ENCODE data around the gene POLR2C. TPM values are rescaled to one million over a fixed set of nuclear protein-coding genes. Genes with fewer than 3 reads are reported as not detected.

Gene POLR2C
- polyA plus RNA-seq, 4 donors = 85.0 to 88.9 (median 86.3) TPM

DNA sequence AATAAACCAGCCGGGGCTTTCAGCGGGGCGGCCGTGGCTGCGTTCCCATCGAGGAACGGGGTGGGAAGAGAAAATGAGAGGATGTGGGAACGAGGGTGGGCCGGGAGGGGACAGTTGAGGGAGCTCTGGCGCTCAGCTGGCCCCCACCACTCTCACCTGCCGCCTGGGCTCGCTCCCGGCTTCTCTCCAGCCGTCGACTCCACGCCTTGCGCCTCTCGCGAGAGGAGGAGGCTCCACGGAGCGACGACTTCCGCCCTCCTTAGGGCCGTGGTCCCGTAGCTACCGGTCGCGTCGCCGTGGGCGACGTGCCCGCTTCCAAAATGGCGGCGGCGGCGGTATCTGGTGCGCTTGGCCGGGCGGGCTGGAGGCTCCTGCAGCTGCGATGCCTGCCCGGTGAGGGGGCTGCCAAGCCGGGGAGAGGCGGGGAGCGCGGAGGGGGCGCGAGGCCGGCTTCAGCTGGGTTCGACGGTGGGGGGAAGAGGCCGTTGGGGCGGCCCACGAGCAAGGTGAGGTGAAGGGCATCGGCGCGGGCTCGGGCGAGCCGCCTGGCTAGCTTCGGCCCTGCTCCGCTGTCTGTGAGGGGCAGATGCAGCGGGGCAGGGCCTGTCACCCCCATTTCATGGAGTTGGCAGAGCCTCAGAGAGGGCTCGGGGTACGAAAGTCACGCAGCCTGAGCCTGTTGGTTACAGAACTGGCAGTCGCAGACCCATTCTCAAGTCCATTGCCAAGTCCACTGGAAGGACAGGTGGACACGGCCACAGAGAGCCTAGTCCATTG lies 15.1 kb upstream of the POLR2C start, which contains the start of the genes CIAPIN1 and COQ9:
TSS of gene CIAPIN1 (minus strand) at position 200 of the 777 bp plus-strand sequence. CDS start 6,457 bp downstream, outside the sequence.
TSS of gene COQ9 (plus strand) at position 294 of the 777 bp plus-strand sequence. CDS start at position 321, 27 bp downstream.
- DNase-seq (ENCODE audit: low read depth in 4 of 4, low spot score in 2 of 4) = peak; percentile 75 to 92 (median 86)

GRCh38 chr16:57452021-57452420 lies 10.5 kb upstream of the POLR2C start:
- DNase-seq (ENCODE audit: low read depth in 4 of 4, low spot score in 2 of 4) = no peak

- DNase-seq (ENCODE audit: low read depth in 4 of 4, low spot score in 2 of 4) = no peak
Observed at GRCh38 chr16:57462978-57463362, 491 bp downstream of the POLR2C start.

DNA sequence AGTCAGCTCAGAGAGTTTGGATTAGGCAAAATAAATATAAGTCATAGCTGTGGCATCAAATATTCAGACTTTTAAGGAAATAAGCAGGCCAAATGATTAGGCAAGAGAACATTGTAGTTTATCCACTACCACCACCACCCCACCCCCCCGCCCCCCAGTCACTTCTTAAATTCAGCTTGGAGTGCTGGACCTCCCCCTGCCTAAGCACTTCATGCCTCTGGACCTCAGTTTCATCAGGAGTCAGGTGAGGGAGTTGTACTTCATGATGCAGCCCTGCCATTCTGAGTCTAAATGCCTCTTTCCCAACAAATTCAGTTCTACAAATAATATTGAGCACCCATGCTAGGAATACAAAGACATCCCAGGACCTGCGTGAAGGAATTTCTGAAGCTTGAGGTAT lies 2.0 kb downstream of the POLR2C start:
- no peak for DNase-seq (ENCODE audit: low read depth in 4 of 4, low spot score in 2 of 4)

DNA sequence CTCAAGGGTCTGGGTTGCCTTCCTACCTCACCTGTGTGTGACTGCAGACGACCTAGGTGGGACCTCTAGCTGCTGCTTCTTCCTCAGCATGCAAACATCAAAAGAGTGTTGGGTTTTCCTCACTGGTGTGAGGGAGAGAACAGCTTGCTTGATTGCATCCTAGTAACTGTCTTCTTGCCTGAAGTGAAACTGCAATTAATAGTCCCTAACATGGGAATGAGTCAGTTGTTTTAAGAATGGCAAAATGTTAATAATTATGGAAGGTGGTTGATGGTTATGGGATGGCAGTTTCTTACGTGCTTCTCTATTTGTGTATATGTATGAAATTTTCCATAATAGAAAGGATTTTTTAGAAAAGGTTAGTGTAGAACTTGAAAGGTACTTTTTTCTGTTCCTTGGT lies 5.9 kb downstream of the POLR2C start:
- no peak for DNase-seq (ENCODE audit: low read depth in 4 of 4, low spot score in 2 of 4)

GRCh38 chr16:57469046-57469445 lies 6.6 kb downstream of the POLR2C start:
- no peak for DNase-seq (ENCODE audit: low read depth in 4 of 4, low spot score in 2 of 4)

DNA sequence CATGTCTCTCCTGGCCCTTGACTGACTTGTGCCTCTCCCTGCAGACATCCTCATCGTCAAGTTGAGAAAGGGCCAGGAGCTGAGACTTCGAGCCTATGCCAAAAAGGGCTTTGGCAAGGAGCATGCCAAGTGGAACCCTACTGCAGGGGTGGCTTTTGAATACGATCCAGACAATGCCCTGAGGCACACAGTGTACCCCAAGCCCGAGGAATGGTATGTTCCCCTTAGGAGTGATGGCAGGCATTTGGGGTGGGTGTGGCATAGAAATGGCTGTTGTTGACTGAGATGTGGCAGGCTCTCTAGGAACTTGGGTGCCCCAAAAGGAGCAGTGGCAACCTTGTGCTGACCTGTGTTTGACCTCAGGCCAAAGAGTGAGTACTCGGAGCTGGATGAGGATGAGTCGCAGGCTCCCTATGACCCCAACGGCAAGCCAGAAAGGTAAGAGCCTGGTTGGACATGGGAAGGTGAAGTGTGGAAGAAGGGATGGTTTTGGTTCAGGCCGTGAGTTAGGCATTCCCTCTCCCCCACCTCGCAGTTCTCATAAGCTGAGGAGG lies 7.5 kb downstream of the POLR2C start:
- DNase-seq (ENCODE audit: low read depth in 4 of 4, low spot score in 2 of 4) = no peak

DNA sequence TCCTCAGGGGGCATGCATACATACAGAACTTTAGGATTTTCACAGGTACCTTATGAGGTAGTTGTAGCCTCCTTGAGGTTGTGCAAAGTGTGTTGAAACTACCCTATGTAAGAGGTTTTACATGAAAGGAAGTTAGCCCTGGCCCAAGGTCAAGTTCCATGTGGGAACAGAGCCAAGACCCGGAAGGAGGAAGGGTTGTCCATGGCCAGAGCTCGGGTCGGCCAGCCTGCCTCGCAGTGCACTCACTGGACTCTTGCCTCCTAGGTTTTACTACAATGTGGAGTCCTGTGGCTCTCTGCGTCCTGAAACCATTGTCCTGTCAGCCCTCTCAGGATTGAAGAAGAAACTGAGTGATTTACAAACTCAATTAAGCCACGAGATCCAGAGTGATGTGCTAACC lies 8.2 kb downstream of the POLR2C start:
- DNase-seq (ENCODE audit: low read depth in 4 of 4, low spot score in 2 of 4) = no peak

DNA sequence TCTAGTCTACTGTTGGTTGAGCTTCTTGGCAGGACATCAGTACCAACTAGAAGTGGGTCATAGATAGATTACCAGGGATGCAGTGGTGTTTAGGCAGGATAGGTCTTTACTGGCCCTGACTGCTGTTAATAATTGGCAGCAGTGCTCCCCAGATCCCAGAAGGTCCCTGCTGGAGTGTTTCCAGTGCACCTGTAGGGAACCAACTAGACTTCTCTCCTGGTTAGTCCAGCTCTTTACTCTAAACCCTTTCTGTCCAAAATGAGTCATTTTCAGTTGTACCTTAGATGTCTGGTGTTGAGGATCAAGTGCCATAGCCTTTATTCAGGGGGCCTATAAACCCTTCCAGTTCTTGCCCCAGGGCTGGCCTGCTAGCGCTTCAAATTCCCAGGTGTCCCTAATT lies 8.7 kb downstream of the POLR2C start:
- no peak for DNase-seq (ENCODE audit: low read depth in 4 of 4, low spot score in 2 of 4)

GRCh38 chr16:57471852-57472664 lies 9.6 kb downstream of the POLR2C start:
- DNase-seq (ENCODE audit: low read depth in 4 of 4, low spot score in 2 of 4) = no peak

DNA sequence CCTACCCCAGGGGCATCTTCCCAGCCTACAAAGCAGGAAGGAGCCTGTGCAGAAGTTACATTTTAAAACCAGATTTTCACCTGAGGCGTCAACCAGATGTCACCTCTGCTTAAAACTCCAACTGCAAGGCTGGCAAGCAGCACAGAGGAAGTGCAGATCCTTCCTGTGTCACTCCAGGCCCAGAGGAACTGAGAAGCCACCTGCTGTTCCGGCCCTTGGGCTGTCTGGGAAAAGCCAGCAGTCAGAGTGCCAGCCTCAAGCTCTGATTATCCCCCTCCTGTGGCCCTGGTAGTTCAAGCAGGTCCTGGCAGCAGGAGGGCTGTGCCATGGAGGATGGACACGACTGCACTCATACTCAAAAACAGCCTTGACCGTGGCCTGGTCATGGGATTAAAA lies 10.2 kb downstream of the POLR2C start:
- no peak for DNase-seq (ENCODE audit: low read depth in 4 of 4, low spot score in 2 of 4)

DNA sequence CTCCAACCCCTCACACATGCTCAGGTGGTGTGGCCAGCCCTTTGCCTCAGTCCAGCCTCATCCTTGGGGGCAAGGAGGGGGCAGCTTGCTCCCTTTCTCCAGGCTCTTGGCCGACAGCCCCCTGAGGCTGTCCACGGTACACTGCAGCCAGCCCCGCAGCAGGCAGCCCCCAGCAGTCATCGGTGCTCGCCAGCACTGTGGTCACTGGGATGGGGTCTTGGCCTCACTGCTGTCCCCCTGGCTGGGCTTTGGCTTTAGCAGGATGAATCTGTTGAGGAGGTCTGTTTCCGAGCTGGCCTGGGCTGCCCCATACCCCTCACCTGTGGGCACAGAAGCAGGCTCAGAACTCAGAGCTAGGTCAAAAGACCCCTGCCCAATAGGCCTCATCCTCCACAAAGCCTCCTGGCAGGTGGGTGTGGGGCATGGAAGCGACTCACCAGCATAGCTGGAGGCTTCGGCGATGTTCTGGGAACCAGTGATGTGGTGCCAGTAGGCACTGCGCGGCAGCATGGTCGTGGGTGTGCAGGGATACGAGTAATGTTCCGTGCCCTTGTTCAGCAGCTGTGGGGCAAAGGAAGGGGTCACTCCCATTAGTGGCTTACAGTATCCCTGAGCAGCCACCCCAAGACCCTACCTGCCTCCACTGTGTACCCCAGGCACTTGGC lies 10.8 kb downstream of the POLR2C start:
- DNase-seq (ENCODE audit: low read depth in 4 of 4, low spot score in 2 of 4) = no peak

DNA sequence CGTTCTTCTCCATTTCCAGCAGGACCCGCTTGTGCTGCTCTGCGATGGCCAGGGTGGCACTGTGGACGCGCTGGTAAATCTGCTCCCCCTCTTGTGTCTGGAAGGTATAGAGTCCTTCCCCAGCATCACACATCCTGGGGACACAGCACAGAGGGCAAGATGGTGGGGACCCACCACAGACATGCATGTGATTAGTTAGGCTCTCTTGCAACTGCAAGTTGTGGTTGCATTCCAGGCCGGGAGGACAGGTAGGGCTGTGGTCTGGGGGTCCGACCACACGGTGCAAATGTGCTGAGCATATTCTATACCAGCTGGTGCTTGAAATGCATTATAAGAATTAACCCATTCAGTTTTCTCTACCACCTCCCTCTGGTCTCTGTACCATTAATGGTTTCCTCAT lies 11.4 kb downstream of the POLR2C start:
- no peak for DNase-seq (ENCODE audit: low read depth in 4 of 4, low spot score in 2 of 4)

GRCh38 chr16:57474671-57475661 lies 12.5 kb downstream of the POLR2C start:
- no peak for DNase-seq (ENCODE audit: low read depth in 4 of 4, low spot score in 2 of 4)

GRCh38 chr16:57475711-57476339 lies 13.3 kb downstream of the POLR2C start:
- DNase-seq (ENCODE audit: low read depth in 4 of 4, low spot score in 2 of 4) = no peak

- DNase-seq (ENCODE audit: low read depth in 4 of 4, low spot score in 2 of 4) = no peak
Observed at GRCh38 chr16:57476546-57477410, 14.3 kb downstream of the POLR2C start.

DNA sequence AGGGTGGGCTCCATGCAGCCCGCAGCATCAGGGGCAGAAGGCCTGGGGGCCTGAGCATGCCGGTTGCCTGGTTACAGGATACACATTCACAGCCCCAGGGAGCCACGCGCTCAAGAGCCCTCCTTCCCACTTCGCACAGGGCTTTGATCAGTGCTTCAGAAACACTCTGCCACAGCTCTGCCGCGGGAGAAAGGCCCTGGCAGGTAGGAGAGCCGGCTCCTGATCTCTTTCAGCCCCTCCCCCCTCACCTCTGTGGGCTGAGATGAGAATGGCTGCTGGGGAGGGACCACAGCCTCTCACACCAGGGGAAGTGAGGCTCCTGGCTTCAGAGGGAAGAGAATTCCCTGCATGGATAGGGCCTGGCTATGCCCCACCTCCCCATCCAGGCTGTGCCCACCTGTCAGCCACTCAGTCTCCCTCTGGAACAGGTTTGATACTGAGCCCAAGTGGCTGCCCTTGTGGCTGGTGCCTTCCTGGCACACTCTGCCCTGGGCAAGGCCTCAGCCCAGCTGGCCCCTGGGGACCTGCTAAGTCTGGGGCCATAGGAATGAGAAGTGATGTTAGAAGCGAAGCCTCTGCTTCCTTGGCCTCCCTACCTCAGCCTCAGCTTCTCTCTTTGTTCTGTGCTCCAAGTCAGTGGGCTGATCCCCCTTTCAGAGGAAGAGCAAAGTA lies 15.2 kb downstream of the POLR2C start:
- no peak for DNase-seq (ENCODE audit: low read depth in 4 of 4, low spot score in 2 of 4)

All from left renal cortex interstitium (tissue), 4 donors.